WTC11 (cell line): ENCODE data around the gene PURB. TPM values are rescaled to one million over a fixed set of nuclear protein-coding genes. Genes with fewer than 3 reads are reported as not detected.
"Not testable (repeated sequence)": the region's sequence is repeated elsewhere in the genome, so short reads cannot be mapped to it uniquely, and the experiment has no call there.

Source experiments
- ATAC-seq: fragments of 200-7000 bp; cut with Tn5 transposase; 2 replicates; pipeline ENCODE4 v1.10.0; 2021; ENCODE audit warnings: mild to moderate bottlenecking, moderate library complexity
- CTCF ChIA-PET: fragments of 300-600 bp; sonication (Branson Sonifier 250); formaldehyde crosslinking; loops from one replicate; lab custom pipeline; 2021; ENCODE audit warnings: antibody characterized with exemption; lab: Charles Lee
- POLR2A ChIA-PET: fragments of 350-600 bp; sonication (Branson Sonifier 250); formaldehyde crosslinking; loops from one replicate; lab custom pipeline; 2021; ENCODE audit warnings: antibody characterized with exemption; lab: Charles Lee
- DNase-seq: peaks from one replicate; pipeline ENCODE4 v3.0.0; 2021; ENCODE audit warnings: low spot score
- H3K27ac Mint-ChIP-seq: 2 replicates; pipeline ENCODE4 v1.8.0; 2021; ENCODE audit warnings: mixed read lengths
- H3K27me3 Mint-ChIP-seq: 2 replicates; pipeline ENCODE4 v1.8.0; 2021; ENCODE audit warnings: low read depth, mild to moderate bottlenecking, moderate library complexity, mixed read lengths
- H3K36me3 Mint-ChIP-seq: 2 replicates; pipeline ENCODE4 v1.8.0; 2021; ENCODE audit warnings: mixed read lengths
- H3K4me1 Mint-ChIP-seq: 2 replicates; pipeline ENCODE4 v1.8.0; 2022; ENCODE audit warnings: mixed read lengths
- H3K4me3 Mint-ChIP-seq: 2 replicates; pipeline ENCODE4 v1.8.0; 2021; ENCODE audit warnings: mild to moderate bottlenecking, moderate library complexity, mixed read lengths
- H3K9me3 Mint-ChIP-seq: 2 replicates; pipeline ENCODE4 v1.8.0; 2021; ENCODE audit warnings: mixed read lengths
- FOXK1 ChIP-seq: sonication (generic); formaldehyde crosslinking; IDR thresholded peaks from 2 replicates; pipeline ENCODE4 v1.8.0; 2022; ENCODE audit warnings: mild to moderate bottlenecking, moderate library complexity, missing genetic modification reagents
- SMAD4 ChIP-seq: sonication (generic); formaldehyde crosslinking; IDR thresholded peaks from 2 replicates; pipeline ENCODE4 v1.8.0; 2022; ENCODE audit warnings: mild to moderate bottlenecking, missing genetic modification reagents
- total RNA-seq: library from RNA; stranded (reverse); gene quantifications from 3 replicates; pipeline ENCODE4 v1.2.3, GENCODE V29; 2021
- TF ChIP-seq, protein P1 (sequence below): sonication (generic); formaldehyde crosslinking; IDR thresholded peaks from 2 replicates; pipeline ENCODE4 v1.8.0; 2022; ENCODE audit warnings: missing genetic modification reagents
- TF ChIP-seq, protein P2 (sequence below): fragments of 250-450 bp; sonication (Bioruptor Pico); IDR thresholded peaks from 2 replicates; pipeline ENCODE4 v2.1.2; 2022; ENCODE audit warnings: mild to moderate bottlenecking, moderate library complexity
- TF ChIP-seq, protein P3 (sequence below): sonication (generic); formaldehyde crosslinking; IDR thresholded peaks from 2 replicates; pipeline ENCODE4 v1.8.1; 2023; ENCODE audit warnings: mild to moderate bottlenecking, missing genetic modification reagents, borderline replicate concordance
- TF ChIP-seq, protein P4 (sequence below): sonication (generic); formaldehyde crosslinking; IDR thresholded peaks from 2 replicates; pipeline ENCODE4 v1.8.0; 2022; ENCODE audit warnings: mild to moderate bottlenecking, missing genetic modification reagents

Gene PURB
- total RNA-seq, 1 experiment from 2014 or later = 22.1 TPM

DNA sequence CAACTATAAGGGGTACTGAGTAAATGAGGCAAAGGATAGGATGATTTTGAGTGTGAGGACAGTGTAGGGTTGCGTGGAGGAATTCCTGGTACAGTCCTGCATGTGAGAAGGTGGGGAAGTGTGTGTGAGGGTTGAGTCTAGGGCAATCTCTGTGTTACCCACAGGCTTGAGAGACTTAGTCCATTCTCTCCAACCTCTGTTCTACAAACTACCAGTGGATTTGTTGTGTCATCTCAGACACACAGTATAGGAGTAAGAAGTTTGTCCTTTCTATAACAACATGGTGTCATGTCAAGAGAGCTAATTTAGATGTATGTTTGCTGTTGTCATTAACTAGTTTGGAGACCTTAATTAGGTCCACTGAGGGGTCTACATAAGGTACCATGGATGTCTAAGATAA is 12.5 kb downstream of the PURB start (continued):
- TF ChIP-seq SMAD4 (CRISPR knock-in tag) (no peak), FOXK1 (CRISPR knock-in tag) (no peak)
- TF ChIP-seq, protein P1, sequence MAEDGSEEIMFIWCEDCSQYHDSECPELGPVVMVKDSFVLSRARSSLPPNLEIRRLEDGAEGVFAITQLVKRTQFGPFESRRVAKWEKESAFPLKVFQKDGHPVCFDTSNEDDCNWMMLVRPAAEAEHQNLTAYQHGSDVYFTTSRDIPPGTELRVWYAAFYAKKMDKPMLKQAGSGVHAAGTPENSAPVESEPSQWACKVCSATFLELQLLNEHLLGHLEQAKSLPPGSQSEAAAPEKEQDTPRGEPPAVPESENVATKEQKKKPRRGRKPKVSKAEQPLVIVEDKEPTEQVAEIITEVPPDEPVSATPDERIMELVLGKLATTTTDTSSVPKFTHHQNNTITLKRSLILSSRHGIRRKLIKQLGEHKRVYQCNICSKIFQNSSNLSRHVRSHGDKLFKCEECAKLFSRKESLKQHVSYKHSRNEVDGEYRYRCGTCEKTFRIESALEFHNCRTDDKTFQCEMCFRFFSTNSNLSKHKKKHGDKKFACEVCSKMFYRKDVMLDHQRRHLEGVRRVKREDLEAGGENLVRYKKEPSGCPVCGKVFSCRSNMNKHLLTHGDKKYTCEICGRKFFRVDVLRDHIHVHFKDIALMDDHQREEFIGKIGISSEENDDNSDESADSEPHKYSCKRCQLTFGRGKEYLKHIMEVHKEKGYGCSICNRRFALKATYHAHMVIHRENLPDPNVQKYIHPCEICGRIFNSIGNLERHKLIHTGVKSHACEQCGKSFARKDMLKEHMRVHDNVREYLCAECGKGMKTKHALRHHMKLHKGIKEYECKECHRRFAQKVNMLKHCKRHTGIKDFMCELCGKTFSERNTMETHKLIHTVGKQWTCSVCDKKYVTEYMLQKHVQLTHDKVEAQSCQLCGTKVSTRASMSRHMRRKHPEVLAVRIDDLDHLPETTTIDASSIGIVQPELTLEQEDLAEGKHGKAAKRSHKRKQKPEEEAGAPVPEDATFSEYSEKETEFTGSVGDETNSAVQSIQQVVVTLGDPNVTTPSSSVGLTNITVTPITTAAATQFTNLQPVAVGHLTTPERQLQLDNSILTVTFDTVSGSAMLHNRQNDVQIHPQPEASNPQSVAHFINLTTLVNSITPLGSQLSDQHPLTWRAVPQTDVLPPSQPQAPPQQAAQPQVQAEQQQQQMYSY (CRISPR knock-in tag) = no peak
- TF ChIP-seq, protein P2, sequence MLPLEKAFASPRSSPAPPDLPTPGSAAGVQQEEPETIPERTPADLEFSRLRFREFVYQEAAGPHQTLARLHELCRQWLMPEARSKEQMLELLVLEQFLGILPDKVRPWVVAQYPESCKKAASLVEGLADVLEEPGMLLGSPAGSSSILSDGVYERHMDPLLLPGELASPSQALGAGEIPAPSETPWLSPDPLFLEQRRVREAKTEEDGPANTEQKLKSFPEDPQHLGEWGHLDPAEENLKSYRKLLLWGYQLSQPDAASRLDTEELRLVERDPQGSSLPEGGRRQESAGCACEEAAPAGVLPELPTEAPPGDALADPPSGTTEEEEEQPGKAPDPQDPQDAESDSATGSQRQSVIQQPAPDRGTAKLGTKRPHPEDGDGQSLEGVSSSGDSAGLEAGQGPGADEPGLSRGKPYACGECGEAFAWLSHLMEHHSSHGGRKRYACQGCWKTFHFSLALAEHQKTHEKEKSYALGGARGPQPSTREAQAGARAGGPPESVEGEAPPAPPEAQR = no peak
- TF ChIP-seq, protein P3, sequence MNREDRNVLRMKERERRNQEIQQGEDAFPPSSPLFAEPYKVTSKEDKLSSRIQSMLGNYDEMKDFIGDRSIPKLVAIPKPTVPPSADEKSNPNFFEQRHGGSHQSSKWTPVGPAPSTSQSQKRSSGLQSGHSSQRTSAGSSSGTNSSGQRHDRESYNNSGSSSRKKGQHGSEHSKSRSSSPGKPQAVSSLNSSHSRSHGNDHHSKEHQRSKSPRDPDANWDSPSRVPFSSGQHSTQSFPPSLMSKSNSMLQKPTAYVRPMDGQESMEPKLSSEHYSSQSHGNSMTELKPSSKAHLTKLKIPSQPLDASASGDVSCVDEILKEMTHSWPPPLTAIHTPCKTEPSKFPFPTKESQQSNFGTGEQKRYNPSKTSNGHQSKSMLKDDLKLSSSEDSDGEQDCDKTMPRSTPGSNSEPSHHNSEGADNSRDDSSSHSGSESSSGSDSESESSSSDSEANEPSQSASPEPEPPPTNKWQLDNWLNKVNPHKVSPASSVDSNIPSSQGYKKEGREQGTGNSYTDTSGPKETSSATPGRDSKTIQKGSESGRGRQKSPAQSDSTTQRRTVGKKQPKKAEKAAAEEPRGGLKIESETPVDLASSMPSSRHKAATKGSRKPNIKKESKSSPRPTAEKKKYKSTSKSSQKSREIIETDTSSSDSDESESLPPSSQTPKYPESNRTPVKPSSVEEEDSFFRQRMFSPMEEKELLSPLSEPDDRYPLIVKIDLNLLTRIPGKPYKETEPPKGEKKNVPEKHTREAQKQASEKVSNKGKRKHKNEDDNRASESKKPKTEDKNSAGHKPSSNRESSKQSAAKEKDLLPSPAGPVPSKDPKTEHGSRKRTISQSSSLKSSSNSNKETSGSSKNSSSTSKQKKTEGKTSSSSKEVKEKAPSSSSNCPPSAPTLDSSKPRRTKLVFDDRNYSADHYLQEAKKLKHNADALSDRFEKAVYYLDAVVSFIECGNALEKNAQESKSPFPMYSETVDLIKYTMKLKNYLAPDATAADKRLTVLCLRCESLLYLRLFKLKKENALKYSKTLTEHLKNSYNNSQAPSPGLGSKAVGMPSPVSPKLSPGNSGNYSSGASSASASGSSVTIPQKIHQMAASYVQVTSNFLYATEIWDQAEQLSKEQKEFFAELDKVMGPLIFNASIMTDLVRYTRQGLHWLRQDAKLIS (CRISPR knock-in tag) = no peak
- TF ChIP-seq, protein P4, sequence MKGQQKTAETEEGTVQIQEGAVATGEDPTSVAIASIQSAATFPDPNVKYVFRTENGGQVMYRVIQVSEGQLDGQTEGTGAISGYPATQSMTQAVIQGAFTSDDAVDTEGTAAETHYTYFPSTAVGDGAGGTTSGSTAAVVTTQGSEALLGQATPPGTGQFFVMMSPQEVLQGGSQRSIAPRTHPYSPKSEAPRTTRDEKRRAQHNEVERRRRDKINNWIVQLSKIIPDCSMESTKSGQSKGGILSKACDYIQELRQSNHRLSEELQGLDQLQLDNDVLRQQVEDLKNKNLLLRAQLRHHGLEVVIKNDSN (CRISPR knock-in tag) = no peak

DNA sequence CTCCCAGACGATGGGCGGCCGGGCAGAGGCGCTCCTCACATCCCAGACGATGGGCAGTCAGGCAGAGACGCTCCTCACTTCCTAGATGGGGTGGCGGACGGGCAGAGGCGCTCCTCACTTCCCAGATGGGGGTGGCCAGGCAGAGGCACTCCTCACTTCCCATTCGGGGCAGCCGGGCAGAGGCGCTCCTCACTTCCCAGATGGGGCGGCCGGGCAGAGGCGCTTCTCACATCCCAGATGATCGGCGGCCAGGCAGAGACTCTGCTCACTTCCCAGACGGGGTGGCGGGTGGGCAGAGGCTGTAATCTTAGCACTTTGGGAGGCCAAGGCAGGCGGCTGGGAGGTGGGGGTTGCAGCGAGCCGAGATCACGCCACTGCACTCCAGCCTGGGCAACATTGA is 13.4 kb downstream of the PURB start:
- CTCF ChIA-PET = interaction anchor here (1.3 kb wide), 1 partner anchor 15 kb away, joined by 3 read pairs; no protein-coding TSS in a partner anchor
- H3K27ac Mint-ChIP-seq, ATAC-seq, H3K4me3 Mint-ChIP-seq, DNase-seq, H3K4me1 Mint-ChIP-seq, POLR2A ChIA-PET: not testable (repeated sequence)
- peaks cover 13% of the 10 kb centered on the region for H3K27me3 Mint-ChIP-seq
- peaks cover 14% of the 10 kb centered on the region for H3K36me3 Mint-ChIP-seq
- H3K9me3 Mint-ChIP-seq = peaks cover 25% of the 10 kb centered on the region

DNA sequence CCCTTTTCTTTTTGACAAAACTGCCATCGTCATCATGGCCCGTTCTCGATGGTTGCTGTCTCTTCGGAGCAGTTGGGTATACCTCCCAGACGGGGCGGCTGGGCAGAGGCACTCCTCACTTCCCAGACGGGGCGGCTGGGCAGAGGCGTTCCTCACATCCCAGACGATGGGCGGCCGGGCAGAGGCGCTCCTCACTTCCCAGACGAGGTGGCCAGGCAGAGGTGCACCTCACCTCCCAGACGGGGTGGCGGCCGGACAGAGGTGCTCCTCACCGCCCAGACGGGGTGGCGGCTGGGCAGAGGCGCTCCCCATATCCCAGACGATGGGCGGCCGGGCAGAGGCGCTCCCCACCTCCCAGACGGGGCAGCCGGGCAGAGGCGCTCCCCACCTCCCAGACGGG is 14.6 kb downstream of the PURB start:
- H3K4me3 Mint-ChIP-seq, POLR2A ChIA-PET: not testable (repeated sequence)
- peaks cover 13% of the 10 kb centered on the region for H3K27me3 Mint-ChIP-seq

DNA sequence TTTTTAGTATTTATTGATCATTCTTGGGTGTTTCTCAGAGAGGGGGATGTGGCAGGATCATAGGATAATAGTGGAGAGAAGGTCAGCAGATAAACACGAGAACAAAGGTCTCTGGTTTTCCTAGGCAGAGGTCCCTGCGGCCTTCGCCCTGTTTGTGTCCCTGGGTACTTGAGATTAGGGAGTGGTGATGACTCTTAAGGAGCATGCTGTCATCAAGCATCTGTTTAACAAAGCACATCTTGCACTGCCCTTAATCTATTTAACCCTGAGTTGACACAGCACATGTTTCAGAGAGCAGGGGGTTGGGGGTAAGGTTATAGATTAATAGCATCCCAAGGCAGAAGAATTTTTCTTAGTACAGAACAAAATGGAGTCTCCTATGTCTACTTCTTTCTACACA is 15.0 kb downstream of the PURB start:
- POLR2A ChIA-PET, H3K4me3 Mint-ChIP-seq, ATAC-seq: not testable (repeated sequence)

More for the DNA sequence above, 14.6 kb downstream of the PURB start:
- H3K4me1 Mint-ChIP-seq, CTCF ChIA-PET, DNase-seq, ATAC-seq, H3K27ac Mint-ChIP-seq: not testable (repeated sequence)
- Mint-ChIP-seq H3K36me3 (peaks cover 14% of the 10 kb centered on the region), H3K9me3 (peaks cover 25% of the 10 kb centered on the region)

More for the DNA sequence above, 15.0 kb downstream of the PURB start:
- H3K4me1 Mint-ChIP-seq, H3K27ac Mint-ChIP-seq, DNase-seq, CTCF ChIA-PET: not testable (repeated sequence)
- peaks cover 25% of the 10 kb centered on the region for H3K9me3 Mint-ChIP-seq
- H3K36me3 Mint-ChIP-seq = peaks cover 14% of the 10 kb centered on the region
- peaks cover 13% of the 10 kb centered on the region for H3K27me3 Mint-ChIP-seq
